ENCODE results near the gene IL18R1.
"Not testable (repeated sequence)": the region's sequence is repeated elsewhere in the genome, so short reads cannot be mapped to it uniquely, and the experiment has no call there.

Gene IL18R1

GRCh38 chr2:102313950-102314349 is 41.6 kb upstream of the IL18R1 start:
- H3K27me3 Mint-ChIP-seq (ENCODE audit: low read depth), result no peaks in the 10 kb centered on the region
- H3K36me3 Mint-ChIP-seq (ENCODE audit: low read depth), result no peaks in the 10 kb centered on the region
- no peaks in the 10 kb centered on the region for H3K4me1 Mint-ChIP-seq
- TF ChIP-seq, protein P1, sequence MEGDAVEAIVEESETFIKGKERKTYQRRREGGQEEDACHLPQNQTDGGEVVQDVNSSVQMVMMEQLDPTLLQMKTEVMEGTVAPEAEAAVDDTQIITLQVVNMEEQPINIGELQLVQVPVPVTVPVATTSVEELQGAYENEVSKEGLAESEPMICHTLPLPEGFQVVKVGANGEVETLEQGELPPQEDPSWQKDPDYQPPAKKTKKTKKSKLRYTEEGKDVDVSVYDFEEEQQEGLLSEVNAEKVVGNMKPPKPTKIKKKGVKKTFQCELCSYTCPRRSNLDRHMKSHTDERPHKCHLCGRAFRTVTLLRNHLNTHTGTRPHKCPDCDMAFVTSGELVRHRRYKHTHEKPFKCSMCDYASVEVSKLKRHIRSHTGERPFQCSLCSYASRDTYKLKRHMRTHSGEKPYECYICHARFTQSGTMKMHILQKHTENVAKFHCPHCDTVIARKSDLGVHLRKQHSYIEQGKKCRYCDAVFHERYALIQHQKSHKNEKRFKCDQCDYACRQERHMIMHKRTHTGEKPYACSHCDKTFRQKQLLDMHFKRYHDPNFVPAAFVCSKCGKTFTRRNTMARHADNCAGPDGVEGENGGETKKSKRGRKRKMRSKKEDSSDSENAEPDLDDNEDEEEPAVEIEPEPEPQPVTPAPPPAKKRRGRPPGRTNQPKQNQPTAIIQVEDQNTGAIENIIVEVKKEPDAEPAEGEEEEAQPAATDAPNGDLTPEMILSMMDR (IDR thresholded peaks at IDR 0.05; ENCODE audit: unreplicated experiment in 3 of 3), result no peak
- no peak overlapping the region for H3K4me3 Mint-ChIP-seq
- H3K27ac Mint-ChIP-seq, result no peak overlapping the region
- peaks cover 4% of the 10 kb centered on the region for H3K9me3 Mint-ChIP-seq

- H3K9me3 Mint-ChIP-seq, result peaks cover 4% of the 10 kb centered on the region
- no peak overlapping the region for H3K27ac Mint-ChIP-seq
- no peak overlapping the region for H3K4me3 Mint-ChIP-seq
- TF ChIP-seq, protein P1 (IDR thresholded peaks at IDR 0.05; ENCODE audit: unreplicated experiment in 3 of 3), result no peak
- H3K36me3 Mint-ChIP-seq (ENCODE audit: low read depth), result no peaks in the 10 kb centered on the region
- H3K27me3 Mint-ChIP-seq (ENCODE audit: low read depth), result no peaks in the 10 kb centered on the region
- H3K4me1 Mint-ChIP-seq, result no peaks in the 10 kb centered on the region
These were observed 39.7 kb upstream of the IL18R1 start for GRCh38 chr2:102315921-102316320.

- H3K4me3 Mint-ChIP-seq, result no peak overlapping the region
- H3K9me3 Mint-ChIP-seq, result peaks cover 4% of the 10 kb centered on the region
- no peaks in the 10 kb centered on the region for H3K4me1 Mint-ChIP-seq
- no peak overlapping the region for H3K27ac Mint-ChIP-seq
- TF ChIP-seq, protein P1 (IDR thresholded peaks at IDR 0.05; ENCODE audit: unreplicated experiment in 3 of 3), result no peak
- H3K36me3 Mint-ChIP-seq (ENCODE audit: low read depth), result no peaks in the 10 kb centered on the region
- H3K27me3 Mint-ChIP-seq (ENCODE audit: low read depth), result no peaks in the 10 kb centered on the region
These were observed 37.9 kb upstream of the IL18R1 start for GRCh38 chr2:102317715-102318114.

DNA sequence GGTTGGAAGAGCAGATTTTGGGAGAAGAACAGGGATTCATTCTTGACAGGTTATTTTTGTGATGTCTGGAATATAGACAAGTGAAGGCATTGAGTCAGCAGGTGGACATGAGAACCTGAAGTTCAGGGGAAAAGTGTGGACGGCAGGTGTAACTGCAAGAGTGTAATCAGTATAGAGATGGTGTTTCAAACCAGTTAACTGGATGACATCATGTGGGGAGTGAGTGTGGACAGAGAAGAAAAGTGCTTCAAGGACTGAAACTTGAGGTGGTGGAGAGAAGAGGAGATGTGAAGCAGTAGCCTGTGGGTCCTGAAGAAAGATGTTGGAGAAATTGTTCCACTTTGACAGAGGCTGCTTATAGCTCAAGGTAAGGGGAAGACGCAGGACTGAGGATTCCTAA is 37.2 kb upstream of the IL18R1 start:
- no peaks in the 10 kb centered on the region for H3K27me3 Mint-ChIP-seq (ENCODE audit: low read depth)

GRCh38 chr2:102321941-102322719 is 33.5 kb upstream of the IL18R1 start:
- H3K27me3 Mint-ChIP-seq (ENCODE audit: low read depth), result no peaks in the 10 kb centered on the region
- H3K4me1 Mint-ChIP-seq, result no peaks in the 10 kb centered on the region
- peaks cover 3% of the 10 kb centered on the region for H3K36me3 Mint-ChIP-seq (ENCODE audit: low read depth)
- no peak overlapping the region for H3K27ac Mint-ChIP-seq
- no peak overlapping the region for H3K4me3 Mint-ChIP-seq
- H3K9me3 Mint-ChIP-seq, result peaks cover 15% of the 10 kb centered on the region
- TF ChIP-seq, protein P1 (IDR thresholded peaks at IDR 0.05; ENCODE audit: unreplicated experiment in 3 of 3), result no peak

More for the DNA sequence above, 37.2 kb upstream of the IL18R1 start:
- H3K36me3 Mint-ChIP-seq (ENCODE audit: low read depth), result no peaks in the 10 kb centered on the region
- H3K4me3 Mint-ChIP-seq, result no peak overlapping the region
- no peak overlapping the region for H3K27ac Mint-ChIP-seq
- H3K9me3 Mint-ChIP-seq, result peaks cover 4% of the 10 kb centered on the region
- TF ChIP-seq, protein P1 (IDR thresholded peaks at IDR 0.05; ENCODE audit: unreplicated experiment in 3 of 3), result no peak
- no peaks in the 10 kb centered on the region for H3K4me1 Mint-ChIP-seq

GRCh38 chr2:102324914-102325313 is 30.7 kb upstream of the IL18R1 start:
- not testable (repeated sequence) for H3K36me3 Mint-ChIP-seq (ENCODE audit: low read depth); H3K4me3 Mint-ChIP-seq; H3K27me3 Mint-ChIP-seq (ENCODE audit: low read depth); H3K27ac Mint-ChIP-seq; H3K4me1 Mint-ChIP-seq
- peaks cover 15% of the 10 kb centered on the region for H3K9me3 Mint-ChIP-seq
